ENCODE data around the gene CDH4. TPM values are rescaled to one million over a fixed set of nuclear protein-coding genes. Genes with fewer than 3 reads are reported as not detected.
A peak's percentile ranks its signal among the peaks of the same experiment; 100 is the strongest.

The CDH4 gene
- total and polyA plus RNA-seq, 2 donors from 2014 or later = 1.1 TPM; not detected in 1

DNA sequence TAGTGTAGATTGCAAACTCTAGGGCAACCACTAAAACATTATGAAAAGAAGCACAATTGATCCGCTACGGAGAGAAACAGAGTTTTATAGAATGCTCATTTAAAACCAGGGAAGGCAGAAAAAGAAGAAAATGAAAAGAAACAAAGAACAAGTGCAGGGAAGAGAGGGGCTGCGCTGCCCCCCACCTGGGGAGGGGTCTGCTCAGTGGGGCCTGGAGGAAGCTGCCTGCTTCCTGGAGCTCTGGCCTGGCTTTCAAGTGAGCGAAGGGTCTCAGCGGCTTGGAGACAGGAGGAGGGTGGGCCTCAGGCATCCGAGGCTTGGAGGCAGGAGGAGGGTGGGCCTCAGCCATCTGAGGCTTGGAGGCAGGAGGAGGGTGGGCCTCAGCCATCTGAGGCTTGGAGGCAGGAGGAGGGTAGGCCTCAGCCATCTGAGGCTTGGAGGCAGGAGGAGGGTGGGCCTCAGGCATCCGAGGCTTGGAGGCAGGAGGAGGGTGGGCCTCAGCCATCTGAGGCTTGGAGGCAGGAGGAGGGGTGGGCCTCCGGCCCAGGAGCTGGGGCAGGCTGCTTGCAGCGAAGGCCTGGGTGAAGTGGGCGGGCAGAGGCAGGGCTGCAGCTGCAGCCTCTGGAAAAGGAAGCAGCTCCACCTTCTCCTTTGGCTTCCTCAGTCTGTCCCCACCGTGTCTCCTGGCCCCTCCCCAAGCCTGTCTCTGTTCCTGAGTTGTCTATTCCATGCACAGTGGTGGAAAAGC, 407.4 kb downstream of the CDH4 start:
- H3K36me3 ChIP-seq (ENCODE audit: control insufficient read depth in 2 of 3, insufficient read depth in 3 of 3, low read length in 3 of 3) = no peaks in the 10 kb centered on the region
- H3K4me3 ChIP-seq (ENCODE audit: low read length in 3 of 3) = no peak overlapping the region
- intact Hi-C loops (cut with DNase I) = no loop called here
- no peak overlapping the region for H3K27ac ChIP-seq (ENCODE audit: low read depth in 2 of 2, low read length in 2 of 2)
- DNase-seq (peak in 1 of 5 donors; percentile 17), FAIRE-seq (no peak)
- H3K9me3 ChIP-seq (ENCODE audit: control insufficient read depth in 2 of 3, insufficient read depth in 1 of 3, low read length in 3 of 3) = no peaks in the 10 kb centered on the region
- no peak overlapping the region for H3K9ac ChIP-seq (ENCODE audit: low read length in 3 of 3)
- H3K4me1 ChIP-seq (ENCODE audit: control insufficient read depth in 2 of 3, insufficient read depth in 2 of 3, low read depth in 1 of 3, low read length in 3 of 3) = no peaks in the 10 kb centered on the region
- TF ChIP-seq, protein P1, sequence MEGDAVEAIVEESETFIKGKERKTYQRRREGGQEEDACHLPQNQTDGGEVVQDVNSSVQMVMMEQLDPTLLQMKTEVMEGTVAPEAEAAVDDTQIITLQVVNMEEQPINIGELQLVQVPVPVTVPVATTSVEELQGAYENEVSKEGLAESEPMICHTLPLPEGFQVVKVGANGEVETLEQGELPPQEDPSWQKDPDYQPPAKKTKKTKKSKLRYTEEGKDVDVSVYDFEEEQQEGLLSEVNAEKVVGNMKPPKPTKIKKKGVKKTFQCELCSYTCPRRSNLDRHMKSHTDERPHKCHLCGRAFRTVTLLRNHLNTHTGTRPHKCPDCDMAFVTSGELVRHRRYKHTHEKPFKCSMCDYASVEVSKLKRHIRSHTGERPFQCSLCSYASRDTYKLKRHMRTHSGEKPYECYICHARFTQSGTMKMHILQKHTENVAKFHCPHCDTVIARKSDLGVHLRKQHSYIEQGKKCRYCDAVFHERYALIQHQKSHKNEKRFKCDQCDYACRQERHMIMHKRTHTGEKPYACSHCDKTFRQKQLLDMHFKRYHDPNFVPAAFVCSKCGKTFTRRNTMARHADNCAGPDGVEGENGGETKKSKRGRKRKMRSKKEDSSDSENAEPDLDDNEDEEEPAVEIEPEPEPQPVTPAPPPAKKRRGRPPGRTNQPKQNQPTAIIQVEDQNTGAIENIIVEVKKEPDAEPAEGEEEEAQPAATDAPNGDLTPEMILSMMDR (IDR thresholded peaks at IDR 0.05; ENCODE audit: borderline replicate concordance, extremely low read depth, insufficient read depth) = no peak
- no peaks in the 10 kb centered on the region for H3K27me3 ChIP-seq (ENCODE audit: control insufficient read depth, insufficient read depth, low read length)

DNA sequence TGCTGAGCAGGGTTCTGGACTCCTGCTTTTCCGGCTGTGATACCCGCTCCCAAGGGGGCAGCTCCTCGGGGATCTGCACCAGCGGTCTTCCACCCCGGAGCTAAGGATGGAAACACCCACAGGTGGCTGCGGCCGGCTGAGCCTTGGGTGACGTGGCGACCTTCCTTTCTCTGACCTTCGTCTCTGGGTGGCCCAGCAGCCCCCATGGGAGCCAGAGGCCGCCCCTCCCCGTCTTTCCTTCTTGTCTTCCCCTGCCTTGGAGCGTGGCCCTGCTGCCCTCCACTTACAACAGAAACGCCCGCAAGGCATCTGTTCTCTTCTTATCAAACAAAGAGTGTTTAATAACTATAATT, 407.9 kb downstream of the CDH4 start:
- TF ChIP-seq, protein P1 (IDR thresholded peaks at IDR 0.05; ENCODE audit: borderline replicate concordance, extremely low read depth, insufficient read depth) = no peak
- no peaks in the 10 kb centered on the region for H3K4me1 ChIP-seq (ENCODE audit: control insufficient read depth in 2 of 3, insufficient read depth in 2 of 3, low read depth in 1 of 3, low read length in 3 of 3)
- no peak for DNase-seq
- no peak for FAIRE-seq
- H3K27ac ChIP-seq (ENCODE audit: low read depth in 2 of 2, low read length in 2 of 2) = no peak overlapping the region
- H3K4me3 ChIP-seq (ENCODE audit: low read length in 3 of 3) = no peak overlapping the region
- H3K9ac ChIP-seq (ENCODE audit: low read length in 3 of 3) = no peak overlapping the region
- H3K9me3 ChIP-seq (ENCODE audit: control insufficient read depth in 2 of 3, insufficient read depth in 1 of 3, low read length in 3 of 3) = no peaks in the 10 kb centered on the region
- no peaks in the 10 kb centered on the region for H3K36me3 ChIP-seq (ENCODE audit: control insufficient read depth in 2 of 3, insufficient read depth in 3 of 3, low read length in 3 of 3)
- H3K27me3 ChIP-seq (ENCODE audit: control insufficient read depth, insufficient read depth, low read length) = no peaks in the 10 kb centered on the region
- intact Hi-C loops (cut with DNase I) = no loop called here

DNA sequence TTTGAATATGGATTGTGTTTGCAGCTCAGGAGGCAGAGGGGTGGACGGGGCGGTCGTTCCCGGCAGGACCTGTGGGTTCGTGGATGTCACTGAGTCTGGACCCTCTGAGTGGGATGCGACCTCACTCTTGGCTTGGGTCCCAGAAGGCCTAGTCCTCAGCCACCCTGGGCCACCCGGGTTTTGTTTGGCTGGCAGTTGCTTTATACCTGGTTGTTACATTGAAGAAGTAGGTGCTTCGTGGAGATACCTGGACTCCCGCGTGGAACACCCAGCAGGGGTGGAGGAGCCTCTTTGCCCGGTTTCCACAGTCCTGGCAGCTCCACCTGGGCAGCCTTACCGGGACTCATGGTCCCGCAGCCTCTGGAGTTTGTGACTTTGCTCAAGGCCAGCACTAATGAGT, 408.5 kb downstream of the CDH4 start:
- FAIRE-seq = no peak
- DNase-seq = no peak
- intact Hi-C loops (cut with DNase I) = no loop called here
- no peak overlapping the region for H3K9ac ChIP-seq (ENCODE audit: low read length in 3 of 3)
- H3K4me3 ChIP-seq (ENCODE audit: low read length in 3 of 3) = no peak overlapping the region
- no peaks in the 10 kb centered on the region for H3K36me3 ChIP-seq (ENCODE audit: control insufficient read depth in 2 of 3, insufficient read depth in 3 of 3, low read length in 3 of 3)
- H3K9me3 ChIP-seq (ENCODE audit: control insufficient read depth in 2 of 3, insufficient read depth in 1 of 3, low read length in 3 of 3) = no peaks in the 10 kb centered on the region
- H3K27ac ChIP-seq (ENCODE audit: low read depth in 2 of 2, low read length in 2 of 2) = no peak overlapping the region
- TF ChIP-seq, protein P1 (IDR thresholded peaks at IDR 0.05; ENCODE audit: borderline replicate concordance, extremely low read depth, insufficient read depth) = no peak
- no peaks in the 10 kb centered on the region for H3K4me1 ChIP-seq (ENCODE audit: control insufficient read depth in 2 of 3, insufficient read depth in 2 of 3, low read depth in 1 of 3, low read length in 3 of 3)
- H3K27me3 ChIP-seq (ENCODE audit: control insufficient read depth, insufficient read depth, low read length) = no peaks in the 10 kb centered on the region

DNA sequence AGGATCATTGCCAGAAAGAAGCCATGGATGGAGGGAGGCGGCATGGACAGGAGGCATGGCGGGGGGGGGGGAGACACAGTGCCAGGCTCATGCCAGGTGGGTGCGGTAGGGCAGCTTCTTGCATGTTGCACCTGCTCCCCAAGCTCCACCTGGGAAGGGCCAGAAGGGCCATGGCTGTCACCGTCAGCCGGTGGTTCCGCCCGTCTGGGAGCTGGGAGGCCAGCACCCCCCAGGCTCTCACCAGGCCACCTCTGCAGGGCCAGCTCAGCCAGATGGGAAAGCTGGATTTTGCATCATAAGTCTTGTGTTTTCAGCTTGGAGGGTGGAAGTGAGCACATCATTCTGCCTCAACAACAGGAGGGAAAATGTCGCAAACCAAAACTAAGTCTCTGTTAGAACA, 409.0 kb downstream of the CDH4 start:
- no peak overlapping the region for H3K9ac ChIP-seq (ENCODE audit: low read length in 3 of 3)
- H3K4me1 ChIP-seq (ENCODE audit: control insufficient read depth in 2 of 3, insufficient read depth in 2 of 3, low read depth in 1 of 3, low read length in 3 of 3) = no peaks in the 10 kb centered on the region
- intact Hi-C loops (cut with DNase I) = no loop called here
- TF ChIP-seq, protein P1 (IDR thresholded peaks at IDR 0.05; ENCODE audit: borderline replicate concordance, extremely low read depth, insufficient read depth) = no peak
- H3K9me3 ChIP-seq (ENCODE audit: control insufficient read depth in 2 of 3, insufficient read depth in 1 of 3, low read length in 3 of 3) = no peaks in the 10 kb centered on the region
- no peaks in the 10 kb centered on the region for H3K27me3 ChIP-seq (ENCODE audit: control insufficient read depth, insufficient read depth, low read length)
- no peak overlapping the region for H3K4me3 ChIP-seq (ENCODE audit: low read length in 3 of 3)
- H3K27ac ChIP-seq (ENCODE audit: low read depth in 2 of 2, low read length in 2 of 2) = no peak overlapping the region
- H3K36me3 ChIP-seq (ENCODE audit: control insufficient read depth in 2 of 3, insufficient read depth in 3 of 3, low read length in 3 of 3) = no peaks in the 10 kb centered on the region
- no peak for DNase-seq
- no peak for FAIRE-seq

All from kidney (tissue), 14 donors.